GM13976 (cell line): ENCODE data around the gene ZNF346.

Experiments
- DNase-seq: peaks from one replicate; pipeline ENCODE4 v3.0.0; 2012; ENCODE audit warnings: low spot score
- in situ Hi-C: fragments of 300-500 bp; cut with MboI; formaldehyde crosslinking; loops from one replicate; pipeline ENCODE4 v1.12.0; 2022; ENCODE audit warnings: low sequenced_read_pairs, mixed read lengths, inconsistent platforms; ENCODE audit not compliant: unreplicated experiment
- TF ChIP-seq, protein P1 (sequence below): IDR thresholded peaks from 2 replicates; pipeline ENCODE4 v1.5.1; 2012; ENCODE audit warnings: borderline replicate concordance, mild to moderate bottlenecking; ENCODE audit not compliant: insufficient read depth; ENCODE audit errors: extremely low read depth, missing control alignments, control extremely low read depth

ZNF346 gene

GRCh38 chr5:177097016-177097985 lies 74.8 kb downstream of the ZNF346 start:
- TF ChIP-seq, protein P1, sequence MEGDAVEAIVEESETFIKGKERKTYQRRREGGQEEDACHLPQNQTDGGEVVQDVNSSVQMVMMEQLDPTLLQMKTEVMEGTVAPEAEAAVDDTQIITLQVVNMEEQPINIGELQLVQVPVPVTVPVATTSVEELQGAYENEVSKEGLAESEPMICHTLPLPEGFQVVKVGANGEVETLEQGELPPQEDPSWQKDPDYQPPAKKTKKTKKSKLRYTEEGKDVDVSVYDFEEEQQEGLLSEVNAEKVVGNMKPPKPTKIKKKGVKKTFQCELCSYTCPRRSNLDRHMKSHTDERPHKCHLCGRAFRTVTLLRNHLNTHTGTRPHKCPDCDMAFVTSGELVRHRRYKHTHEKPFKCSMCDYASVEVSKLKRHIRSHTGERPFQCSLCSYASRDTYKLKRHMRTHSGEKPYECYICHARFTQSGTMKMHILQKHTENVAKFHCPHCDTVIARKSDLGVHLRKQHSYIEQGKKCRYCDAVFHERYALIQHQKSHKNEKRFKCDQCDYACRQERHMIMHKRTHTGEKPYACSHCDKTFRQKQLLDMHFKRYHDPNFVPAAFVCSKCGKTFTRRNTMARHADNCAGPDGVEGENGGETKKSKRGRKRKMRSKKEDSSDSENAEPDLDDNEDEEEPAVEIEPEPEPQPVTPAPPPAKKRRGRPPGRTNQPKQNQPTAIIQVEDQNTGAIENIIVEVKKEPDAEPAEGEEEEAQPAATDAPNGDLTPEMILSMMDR, result no peak
- in situ Hi-C loops, result no loop called here
- DNase-seq, result no peak

DNA sequence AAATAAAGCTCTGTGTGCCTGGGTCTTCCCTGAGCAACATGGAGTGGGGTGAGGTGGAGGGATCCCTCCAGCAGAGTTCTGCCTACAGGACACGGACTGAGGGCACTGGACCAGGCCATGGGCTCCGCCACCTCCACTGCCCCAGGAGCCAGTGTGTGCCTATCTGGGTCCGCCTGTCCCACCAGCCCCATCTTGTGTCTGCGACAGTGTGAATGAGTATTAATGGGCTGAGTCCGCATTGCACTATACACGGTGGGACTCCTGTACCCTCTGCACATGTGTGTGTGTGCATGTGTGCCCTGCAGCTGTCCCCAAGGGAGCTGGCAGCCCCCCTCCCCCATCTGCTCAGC lies 75.6 kb downstream of the ZNF346 start:
- no peak for DNase-seq
- TF ChIP-seq, protein P1, result no peak
- in situ Hi-C loops, result no loop called here

GRCh38 chr5:177098470-177099141 lies 76.1 kb downstream of the ZNF346 start:
- TF ChIP-seq, protein P1, result no peak
- in situ Hi-C loops, result no loop called here
- DNase-seq, result no peak

DNA sequence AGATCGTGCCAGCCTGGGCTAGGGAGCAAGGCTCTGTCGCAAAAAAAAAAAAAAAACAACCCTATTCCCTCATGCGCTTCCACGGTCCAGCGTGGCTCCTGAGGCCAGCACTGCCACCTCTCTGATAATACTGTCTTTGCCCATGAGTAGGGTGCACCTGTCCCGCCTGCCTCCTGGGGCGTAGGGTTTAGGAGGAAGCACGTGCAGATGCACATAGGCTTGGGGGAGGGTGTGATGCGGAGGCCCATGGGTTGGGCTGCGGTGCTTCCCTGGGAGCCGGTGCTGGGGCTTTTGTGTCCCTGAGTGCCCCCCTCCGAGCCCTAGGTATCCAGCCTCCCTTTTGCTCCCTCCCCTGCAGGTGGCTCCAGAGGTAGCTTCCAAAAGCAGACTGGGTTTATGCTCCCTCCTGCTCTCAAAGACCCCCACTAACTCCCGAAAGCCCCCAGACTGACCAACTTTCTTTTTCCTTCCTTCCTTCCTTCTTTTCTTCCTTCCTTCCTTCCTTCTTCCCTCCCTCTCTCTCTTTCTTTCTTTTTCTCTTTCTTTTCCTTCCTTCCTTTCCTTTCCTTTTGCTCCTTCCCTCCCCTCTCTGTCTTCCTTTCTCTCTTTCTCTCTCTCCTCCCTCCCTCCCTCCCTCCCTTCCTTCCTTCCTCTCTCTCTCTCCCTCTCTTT lies 77.1 kb downstream of the ZNF346 start:
- TF ChIP-seq, protein P1, result no peak
- DNase-seq, result no peak
- in situ Hi-C loops, result no loop called here

GRCh38 chr5:177100714-177101121 lies 78.2 kb downstream of the ZNF346 start:
- DNase-seq, result no peak
- in situ Hi-C loops, result no loop called here
- TF ChIP-seq, protein P1, result no peak

DNA sequence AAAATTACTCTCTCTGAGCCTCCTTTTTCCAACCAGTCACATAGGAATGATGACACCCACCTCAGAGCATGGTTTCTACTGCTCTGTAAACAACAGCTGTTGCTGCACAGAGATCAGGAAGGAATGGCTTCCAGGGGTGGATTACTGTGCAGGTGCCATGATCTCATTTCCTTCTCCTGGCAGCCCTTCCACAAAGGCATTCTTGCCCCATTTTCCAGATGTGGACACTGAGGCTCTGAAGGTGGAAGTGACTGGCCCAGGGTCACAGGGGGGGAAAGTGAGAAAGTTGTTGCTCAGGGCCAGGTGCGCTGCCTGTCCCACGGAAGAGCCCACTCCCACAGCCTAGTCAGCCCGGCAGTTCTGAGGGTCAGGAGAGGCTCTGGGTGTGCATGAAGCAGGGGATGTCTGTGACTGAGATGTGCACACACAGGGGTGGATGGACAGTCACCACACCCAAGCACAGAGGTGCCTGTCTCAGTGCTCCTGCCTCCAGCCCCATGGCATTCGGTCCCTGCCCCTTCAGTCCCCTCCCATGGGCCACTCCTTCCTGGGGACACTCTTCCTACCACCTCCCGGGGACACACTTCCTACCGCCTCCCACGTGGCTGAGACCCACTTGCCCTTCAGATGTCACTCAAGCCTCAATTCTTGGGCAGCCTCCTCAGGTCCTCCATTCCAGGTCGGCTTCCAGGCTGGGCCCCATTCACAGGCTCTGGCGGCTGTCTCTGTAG lies 81.2 kb downstream of the ZNF346 start:
- in situ Hi-C loops, result no loop called here
- TF ChIP-seq, protein P1, result no peak
- no peak for DNase-seq
